AG20443 (cell line): ENCODE results near the gene PARD3B.
A peak's percentile ranks its signal among the peaks of the same experiment; 100 is the strongest.

Source experiments
- DNase-seq: peaks from one replicate; pipeline ENCODE4 v3.0.0; 2012; ENCODE audit warnings: low spot score, mixed read lengths

PARD3B gene

DNA sequence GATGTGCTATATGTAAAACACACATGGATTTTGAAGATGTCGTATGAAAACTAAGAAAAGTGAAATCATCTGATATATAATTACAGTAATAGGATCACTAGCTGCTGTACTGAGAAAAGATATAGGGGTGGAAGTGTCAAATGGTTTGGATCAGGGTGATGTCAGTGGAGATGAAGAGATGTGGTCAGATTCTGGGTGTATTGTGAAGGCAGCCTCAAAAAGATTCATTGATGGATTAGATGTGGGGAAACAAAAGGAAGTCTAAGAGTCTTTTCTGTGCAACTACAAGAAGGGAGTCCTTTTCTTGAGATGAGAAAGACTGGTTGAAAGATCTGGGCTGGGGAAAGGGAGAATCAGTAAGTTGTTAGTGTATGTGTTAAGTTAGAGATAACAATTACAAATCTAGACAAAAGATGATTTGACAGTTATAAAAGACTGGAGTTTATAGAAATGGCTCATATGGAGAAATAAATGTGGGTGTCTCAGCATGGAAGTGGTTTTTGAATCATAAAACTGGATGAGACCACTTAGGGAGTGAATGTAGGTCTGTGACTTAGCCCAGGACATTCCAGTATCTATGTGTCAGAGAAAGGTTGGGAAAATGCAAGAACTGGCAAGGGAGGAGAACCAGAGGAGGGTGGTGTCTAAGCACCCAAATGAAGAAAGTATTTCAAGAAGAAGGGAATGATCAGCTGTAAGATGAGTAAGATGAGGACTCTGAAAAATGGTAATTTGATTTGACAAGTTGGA lies 347.4 kb downstream of the PARD3B start:
- DNase-seq, result peak; percentile 78

DNA sequence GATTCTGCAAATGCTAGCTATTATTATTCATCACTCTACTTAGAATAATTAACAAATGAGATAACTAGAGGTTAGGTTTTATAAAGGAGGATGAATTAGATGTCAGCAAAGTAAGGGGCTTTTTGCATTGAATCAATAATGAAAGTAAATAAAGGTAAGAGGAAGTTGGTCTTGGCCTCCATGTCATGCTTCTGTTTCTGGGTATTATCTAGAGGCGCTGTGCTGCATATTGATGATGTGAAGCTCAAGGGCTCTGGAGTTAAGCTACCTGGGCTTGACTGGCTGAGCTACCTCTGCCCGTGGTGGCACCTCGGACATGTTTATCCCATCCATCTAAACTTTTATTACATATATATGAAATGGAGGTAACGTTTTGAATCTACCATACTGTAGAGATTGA lies 350.9 kb downstream of the PARD3B start:
- DNase-seq, result no peak

- no peak for DNase-seq
These were observed 352.3 kb downstream of the PARD3B start for GRCh38 chr2:204897561-204897960.

- DNase-seq, result no peak
These were observed 353.8 kb downstream of the PARD3B start for GRCh38 chr2:204898928-204899640.

- no peak for DNase-seq
These were observed 354.7 kb downstream of the PARD3B start for GRCh38 chr2:204899983-204900382.

DNA sequence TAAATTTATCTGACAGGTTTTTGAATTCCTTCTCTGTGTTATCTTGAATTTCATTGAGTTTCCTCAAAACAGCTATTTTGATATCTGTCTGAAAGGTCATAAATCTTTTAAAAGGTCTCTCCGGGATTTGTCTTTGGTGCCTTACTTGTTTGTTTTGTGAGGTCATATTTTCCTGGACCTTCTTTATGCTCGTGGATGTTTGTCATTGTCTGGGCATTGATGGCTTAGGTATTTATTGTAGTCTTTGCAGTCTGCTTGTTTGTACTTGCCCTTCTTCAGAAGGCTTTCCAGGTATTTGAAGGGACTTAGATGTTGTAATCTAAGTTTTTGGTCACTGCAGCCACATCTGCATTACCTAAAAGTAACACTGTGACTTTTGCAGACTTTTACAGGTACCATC lies 355.2 kb downstream of the PARD3B start:
- no peak for DNase-seq

- no peak for DNase-seq
These were observed 355.6 kb downstream of the PARD3B start for GRCh38 chr2:204900910-204901309.

DNA sequence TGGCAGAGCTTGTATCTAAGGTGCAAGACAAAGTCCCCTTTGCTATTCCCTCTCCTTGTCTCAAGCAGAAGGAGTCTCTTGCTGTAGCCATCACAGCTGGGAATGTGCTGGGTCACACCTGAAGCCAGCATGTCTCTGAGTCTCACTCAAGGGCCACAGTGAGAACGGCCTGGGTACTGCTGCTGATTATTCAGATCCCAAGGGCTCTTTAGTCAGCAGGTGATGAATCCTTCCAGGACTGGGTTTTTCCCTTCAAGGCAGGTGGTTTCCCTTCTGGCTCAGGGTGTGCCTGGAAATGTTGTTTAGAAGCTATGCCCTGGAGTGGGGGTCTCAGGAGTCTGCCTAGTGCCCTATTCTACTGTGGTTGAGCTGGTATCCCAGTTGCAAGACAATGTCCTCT lies 356.3 kb downstream of the PARD3B start:
- DNase-seq, result no peak

DNA sequence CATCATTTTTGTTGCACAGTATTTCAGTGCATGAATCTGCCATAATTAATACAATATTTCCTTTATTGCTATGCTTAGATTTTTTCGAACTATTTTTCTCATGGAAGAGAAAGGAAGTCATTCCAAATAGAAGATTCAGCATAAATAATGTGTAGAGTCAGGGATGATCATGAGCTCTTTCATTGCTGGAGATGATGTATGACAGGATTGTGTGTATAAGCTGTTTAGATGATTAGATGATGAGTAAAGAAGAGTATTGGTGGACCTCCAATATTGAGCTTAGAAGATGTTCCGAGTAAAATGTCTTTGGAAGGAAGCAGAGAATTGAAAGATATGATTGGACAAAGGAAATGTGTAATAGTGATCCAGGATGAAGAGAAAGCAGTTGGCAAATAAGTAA lies 364.5 kb downstream of the PARD3B start:
- no peak for DNase-seq

DNA sequence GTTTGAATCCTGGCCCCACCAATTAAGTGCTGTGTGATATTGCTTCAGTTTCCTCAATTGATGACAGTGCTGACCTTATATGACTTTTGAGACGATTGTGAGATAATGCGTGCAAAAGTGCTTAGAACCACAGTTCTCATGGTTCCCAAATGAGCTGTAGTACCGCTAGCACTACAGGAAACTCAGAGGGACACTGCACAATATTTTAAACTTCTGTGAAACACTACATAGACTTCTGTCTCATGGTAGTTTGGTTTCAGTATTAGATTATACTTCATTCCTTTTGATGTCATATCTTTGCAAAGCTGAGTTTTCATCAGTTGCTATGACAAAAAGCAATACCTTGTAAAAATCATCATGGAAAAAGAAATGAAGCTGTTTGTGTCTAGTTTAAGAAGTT lies 368.0 kb downstream of the PARD3B start:
- DNase-seq, result no peak

- no peak for DNase-seq
These were observed 368.7 kb downstream of the PARD3B start for GRCh38 chr2:204913854-204914464.

DNA sequence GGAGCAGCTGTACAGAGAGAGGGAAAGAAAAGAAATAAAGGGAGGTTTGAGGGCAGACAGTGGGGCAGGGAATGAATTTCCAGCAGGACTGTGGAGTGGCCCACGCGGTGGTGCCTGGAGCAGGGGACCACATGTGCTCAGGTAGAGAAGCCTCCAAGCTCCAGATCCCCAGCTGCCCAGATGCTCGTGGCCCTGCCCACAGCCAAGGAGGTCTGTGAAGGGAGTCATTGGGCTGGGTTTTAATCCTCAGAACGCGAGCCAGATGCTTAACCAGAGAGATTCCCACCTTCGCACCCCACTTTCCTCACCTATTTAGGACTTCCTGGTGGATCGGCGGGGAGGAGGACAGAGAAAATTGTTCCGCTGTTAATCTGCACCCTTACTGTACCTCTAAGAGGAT lies 369.4 kb downstream of the PARD3B start:
- no peak for DNase-seq

DNA sequence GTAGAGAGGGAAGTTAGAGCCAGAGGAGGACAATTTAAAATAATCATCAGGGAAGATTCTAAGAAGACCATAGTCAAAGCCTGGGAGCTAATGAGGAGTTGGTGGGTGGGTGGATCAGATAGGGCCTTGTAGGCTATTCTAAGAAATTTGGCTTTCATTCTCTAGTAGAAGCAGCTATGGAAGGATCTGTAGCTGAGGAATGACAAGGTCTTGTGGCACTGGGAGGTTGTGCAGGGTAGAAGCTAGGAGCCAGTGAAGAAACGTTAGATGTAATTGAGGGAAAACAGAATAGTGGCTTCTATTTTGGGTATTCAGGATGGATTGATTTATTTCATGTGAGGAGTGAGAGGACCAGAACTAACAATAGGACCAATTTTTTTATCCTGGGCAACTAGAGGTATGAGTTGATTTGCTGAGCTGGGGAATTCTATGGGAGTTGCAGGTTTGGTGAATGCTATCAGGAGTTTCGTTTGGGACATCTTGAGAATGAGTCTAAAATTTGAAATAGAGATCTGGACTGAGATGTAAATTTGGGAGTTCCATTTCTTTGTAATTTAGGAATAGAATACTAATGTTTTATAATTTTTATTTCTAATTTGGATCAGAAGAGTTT lies 371.9 kb downstream of the PARD3B start:
- no peak for DNase-seq

- no peak for DNase-seq
These were observed 375.5 kb downstream of the PARD3B start for GRCh38 chr2:204920776-204921175.

GRCh38 chr2:204923957-204924356 lies 378.7 kb downstream of the PARD3B start:
- DNase-seq, result no peak

- no peak for DNase-seq
These were observed 386.3 kb downstream of the PARD3B start for GRCh38 chr2:204931562-204931961.

GRCh38 chr2:204933735-204934374 lies 388.6 kb downstream of the PARD3B start:
- no peak for DNase-seq

- no peak for DNase-seq
These were observed 399.7 kb downstream of the PARD3B start for GRCh38 chr2:204944927-204945326.

GRCh38 chr2:204945376-204945775 lies 400.1 kb downstream of the PARD3B start:
- no peak for DNase-seq

DNA sequence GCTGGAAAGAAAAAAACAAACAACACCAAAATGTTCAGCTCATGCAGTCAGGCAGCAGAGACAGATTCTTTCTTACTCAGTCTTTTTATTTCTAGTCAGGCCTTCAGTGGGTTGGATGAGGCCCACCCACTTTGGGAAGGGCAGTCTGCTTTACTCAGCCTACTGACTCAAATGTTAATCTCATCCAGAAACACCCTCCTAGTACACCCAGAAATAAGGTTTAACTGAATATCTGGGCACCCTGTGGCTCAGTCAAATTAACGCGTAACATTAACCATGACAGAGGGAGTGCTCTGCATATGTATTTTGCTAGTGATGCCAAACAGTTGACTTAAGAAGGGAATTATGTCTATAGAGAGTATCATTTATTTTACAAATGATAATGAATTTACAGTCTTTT lies 401.6 kb downstream of the PARD3B start:
- no peak for DNase-seq

DNA sequence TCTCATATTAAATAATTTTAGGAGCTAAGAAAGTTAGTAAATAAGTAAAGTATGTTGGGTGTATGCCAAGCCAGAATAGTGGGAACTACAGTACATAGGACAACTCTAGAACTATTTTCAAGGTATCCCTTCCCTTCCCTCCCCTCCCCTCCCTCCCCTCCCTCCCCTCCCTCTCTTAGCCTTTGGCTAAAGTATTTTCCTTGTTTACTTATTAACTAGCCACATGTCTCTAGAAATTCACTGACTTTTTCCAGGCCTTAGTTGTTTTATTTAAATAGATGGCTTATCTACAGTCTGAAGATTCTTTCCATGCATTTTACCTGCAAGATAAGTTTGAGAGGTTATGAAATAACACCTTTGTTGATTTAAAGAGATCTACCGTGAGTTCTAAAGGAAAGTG lies 402.1 kb downstream of the PARD3B start:
- DNase-seq, result no peak

- no peak for DNase-seq
These were observed 402.9 kb downstream of the PARD3B start for GRCh38 chr2:204948024-204948763.
